Endodermal cell (in vitro differentiated cells): ENCODE measurements around the gene TMEM59L. TPM values are rescaled to one million over a fixed set of nuclear protein-coding genes. Genes with fewer than 3 reads are reported as not detected.
A peak's percentile ranks its signal among the peaks of the same experiment; 100 is the strongest.

Experiments
- DNase-seq: peaks from one replicate; pipeline ENCODE4 v3.0.0-alpha.2; 2017
- H3K27ac ChIP-seq: 2 replicates; pipeline ENCODE4 v1.5.1; 2013; ENCODE audit warnings: mild to moderate bottlenecking, low read depth, low read length, moderate library complexity
- H3K27me3 ChIP-seq: 2 replicates; pipeline ENCODE4 v1.6.1; 2013; ENCODE audit warnings: mild to moderate bottlenecking, low read length, moderate library complexity; ENCODE audit not compliant: insufficient read depth, control insufficient read depth, poor library complexity, severe bottlenecking
- H3K36me3 ChIP-seq: 2 replicates; pipeline ENCODE4 v1.7.0; 2013; ENCODE audit warnings: mild to moderate bottlenecking, low read length, moderate library complexity; ENCODE audit not compliant: control insufficient read depth, insufficient read depth
- H3K4me1 ChIP-seq: one replicate; pipeline ENCODE4 v1.7.0; 2013; ENCODE audit warnings: low read length; ENCODE audit not compliant: control insufficient read depth, insufficient read depth
- H3K4me3 ChIP-seq: 2 replicates; pipeline ENCODE4 v1.5.1; 2013; ENCODE audit warnings: mild to moderate bottlenecking, low read length, moderate library complexity
- H3K9ac ChIP-seq: 2 replicates; pipeline ENCODE4 v1.6.1; 2013; ENCODE audit warnings: mild to moderate bottlenecking, low read length, moderate library complexity; ENCODE audit not compliant: poor library complexity, severe bottlenecking; ENCODE audit errors: extremely low read depth
- H3K9me3 ChIP-seq: 2 replicates; pipeline ENCODE4 v1.6.1; 2013; ENCODE audit warnings: mild to moderate bottlenecking, low read length, moderate library complexity; ENCODE audit not compliant: control insufficient read depth
- H3K27ac Mint-ChIP-seq: 2 replicates; pipeline ENCODE4 v1.8.0; 2020; ENCODE audit warnings: mixed read lengths
- H3K27me3 Mint-ChIP-seq: 2 replicates; pipeline ENCODE4 v1.8.0; 2021; ENCODE audit warnings: mild to moderate bottlenecking, mixed read lengths; ENCODE audit not compliant: insufficient read depth
- H3K36me3 Mint-ChIP-seq: 2 replicates; pipeline ENCODE4 v1.8.0; 2020; ENCODE audit warnings: low read depth, mixed read lengths
- H3K4me1 Mint-ChIP-seq: 2 replicates; pipeline ENCODE4 v1.8.0; 2020; ENCODE audit warnings: mixed read lengths
- H3K4me3 Mint-ChIP-seq: 2 replicates; pipeline ENCODE4 v1.8.0; 2020; ENCODE audit warnings: mild to moderate bottlenecking, moderate library complexity, mixed read lengths
- H3K9me3 Mint-ChIP-seq: 2 replicates; pipeline ENCODE4 v1.8.0; 2020; ENCODE audit warnings: mild to moderate bottlenecking, mixed read lengths
- CTCF ChIP-seq: fragments of 200-600 bp; sonication (generic); conservative IDR thresholded peaks from 2 replicates; pipeline ENCODE4 v1.5.0; 2021; ENCODE audit warnings: antibody characterized with exemption, mild to moderate bottlenecking
- WGBS, 2 experiments: methylation state at CpG; one replicate each; pipeline versions ENCODE4 v1.1.5 to v1.1.7; 2013; ENCODE audit warnings: missing lambda C conversion rate in 2 of 2, mixed read lengths in 1 of 2; ENCODE audit not compliant: insufficient coverage in 1 of 2, insufficient read length in 1 of 2; 5-methylcytosine and 5-hydroxymethylcytosine counted together
- long read RNA-seq, 4 experiments: library from polyadenylated mRNA in 2 of 4; library from RNA in 1 of 4; library from capped mRNA in 1 of 4; stranded (forward) in 3 of 4; unstranded in 1 of 4; transcript quantifications; one replicate each; pipeline ENCODE4 v2.0.0, GENCODE V29; 2020 to 2021; ENCODE audit warnings: inconsistent platforms in 1 of 4
- polyA plus RNA-seq, 2 experiments: library from polyadenylated mRNA; stranded (reverse); fragments of 50-300 nt; gene quantifications; one replicate each; pipeline ENCODE4 v1.2.3, GENCODE V29; 2013
- total RNA-seq, 2 donors: library from RNA; stranded (reverse); fragmentation: NEBNext Ultra II Directional in 1 of 2; extraction: Animal tissue kit (Norgen Biotek cat#: 25700) in 1 of 2; gene quantifications; 2 replicates in 1 of 2; 3 replicates in 1 of 2; pipeline ENCODE4 v1.2.1, GENCODE V29; 2021

TMEM59L gene
- 1 to 10 TPM; 5.0 to 7.2 TPM for total RNA-seq
- 14.1 TPM for polyA plus RNA-seq (2013, experiment 1 of 2)
- polyA plus RNA-seq (2013, experiment 2 of 2): 12.5 TPM
- long read RNA-seq, experiment 1, partial matches to known transcripts: 1 of 3 reads
- long read RNA-seq, experiment 1, other reads (novel, unspliced or antisense): 0 of 3 reads
- long read RNA-seq, experiment 2, partial matches to known transcripts: 0 of 4 reads
- long read RNA-seq, experiment 2, other reads (novel, unspliced or antisense): 1 of 4 reads
- long read RNA-seq, experiment 3, transcript TMEM59L-201 (8 exons, 1,613 nt): major isoform, 12 of 19 reads
- long read RNA-seq, experiment 3, transcript TMEM59L-204 (7 exons, 1,683 nt): minor isoform, 5 of 19 reads
- long read RNA-seq, experiment 3, partial matches to known transcripts: 0 of 19 reads
- long read RNA-seq, experiment 3, other reads (novel, unspliced or antisense): 2 of 19 reads
- long read RNA-seq, experiment 4: 0 reads

- no peaks in the 10 kb centered on the region for H3K36me3 Mint-ChIP-seq
- no peak within 1 kb of the TSS for H3K27ac Mint-ChIP-seq
- peaks cover 81% of the 10 kb centered on the region for H3K27me3 ChIP-seq
- no peak within 1 kb of the TSS for H3K27ac ChIP-seq
- H3K27me3 Mint-ChIP-seq: peaks cover 91% of the 10 kb centered on the region
- H3K4me1 ChIP-seq: peaks cover 6% of the 10 kb centered on the region
- H3K9me3 ChIP-seq: no peaks in the 10 kb centered on the region
- peaks cover 17% of the 10 kb centered on the region for H3K4me1 Mint-ChIP-seq
- H3K4me3 Mint-ChIP-seq: peak within 1 kb of the TSS; percentile 52
- no peak for TF ChIP-seq CTCF
- H3K9me3 Mint-ChIP-seq: no peaks in the 10 kb centered on the region
- H3K4me3 ChIP-seq: peak within 1 kb of the TSS; percentile 58
- no peaks in the 10 kb centered on the region for H3K36me3 ChIP-seq
- H3K9ac ChIP-seq: no peak within 1 kb of the TSS
- 2 to 6% methylated on average over 10 to 70 of the region's 70 CpGs for WGBS, 2 experiments
- DNase-seq: peak; percentile 75
Observed at GRCh38 chr19:18612772-18613588, at the start of gene TMEM59L. TMEM59L (plus strand) TSS chr19:18612870; CDS start chr19:18612959, 89 bp downstream.

DNA sequence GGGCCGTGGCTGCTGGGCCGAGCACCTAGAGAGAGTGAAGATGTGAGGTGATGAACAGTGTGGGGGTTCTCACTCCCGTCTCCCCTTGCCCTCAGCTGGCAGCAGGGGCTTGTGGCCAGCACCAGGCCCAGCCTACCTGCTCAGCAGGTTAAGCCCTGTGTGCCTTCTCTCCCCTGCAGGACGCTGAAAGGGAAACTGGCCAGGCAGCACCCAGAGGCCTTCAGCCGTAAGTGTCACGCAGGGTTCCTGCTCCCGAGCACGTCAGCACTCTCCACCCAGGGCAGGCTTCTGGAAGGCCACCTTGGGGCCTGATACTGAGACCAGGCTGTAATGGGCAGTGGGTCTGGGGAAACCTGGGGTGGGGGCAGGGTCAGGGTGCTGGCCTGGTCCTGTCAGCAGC, 45.7 kb upstream of the TMEM59L start:
- H3K9me3 Mint-ChIP-seq: peaks cover 2% of the 10 kb centered on the region
- no peaks in the 10 kb centered on the region for H3K4me1 ChIP-seq
- WGBS, 2 experiments: 83 to 96% methylated on average over 1 to 8 of the region's 8 CpGs
- peaks cover 54% of the 10 kb centered on the region for H3K36me3 Mint-ChIP-seq
- no peak overlapping the region for H3K4me3 ChIP-seq
- no peak overlapping the region for H3K27ac Mint-ChIP-seq
- peaks cover 62% of the 10 kb centered on the region for H3K36me3 ChIP-seq
- no peaks in the 10 kb centered on the region for H3K27me3 Mint-ChIP-seq
- no peak overlapping the region for H3K9ac ChIP-seq
- DNase-seq: no peak
- no peak for TF ChIP-seq CTCF
- H3K4me3 Mint-ChIP-seq: no peak overlapping the region
- no peaks in the 10 kb centered on the region for H3K4me1 Mint-ChIP-seq
- no peaks in the 10 kb centered on the region for H3K27me3 ChIP-seq
- no peaks in the 10 kb centered on the region for H3K9me3 ChIP-seq
- H3K27ac ChIP-seq: no peak overlapping the region

DNA sequence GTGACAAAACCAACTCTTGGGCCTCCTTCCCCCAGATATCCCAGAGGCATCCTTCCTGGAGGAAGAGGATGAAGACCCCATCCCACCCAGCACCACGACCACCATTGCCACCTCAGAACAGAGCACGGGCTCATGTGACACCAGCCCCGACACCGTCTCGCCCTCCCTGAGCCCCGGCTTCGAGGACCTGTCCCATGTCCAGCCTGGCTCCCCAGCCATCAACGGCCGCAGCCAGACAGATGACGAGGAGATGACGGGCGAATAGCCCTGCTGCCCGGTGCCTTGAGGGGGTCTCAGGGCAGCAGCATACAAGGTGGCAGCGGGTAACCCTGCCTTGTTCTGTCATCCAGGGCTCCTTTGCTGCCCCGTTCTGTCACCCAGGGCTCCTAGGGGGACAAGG, 44.3 kb upstream of the TMEM59L start:
- Histone ChIP-seq H3K27me3 (no peaks in the 10 kb centered on the region), H3K9ac (no peak overlapping the region), H3K36me3 (peaks cover 63% of the 10 kb centered on the region), H3K27ac (no peak overlapping the region), H3K4me3 (no peak overlapping the region), H3K9me3 (no peaks in the 10 kb centered on the region), H3K4me1 (peaks cover 6% of the 10 kb centered on the region)
- no peak for DNase-seq
- Mint-ChIP-seq H3K9me3 (peaks cover 2% of the 10 kb centered on the region), H3K4me3 (no peak overlapping the region), H3K36me3 (peaks cover 59% of the 10 kb centered on the region), H3K27me3 (no peaks in the 10 kb centered on the region), H3K4me1 (peaks cover 10% of the 10 kb centered on the region), H3K27ac (no peak overlapping the region)
- no peak for TF ChIP-seq CTCF
- 92 to 97% methylated on average over 13 to 15 of the region's 15 CpGs for WGBS, 2 experiments
